Hypothalamus (tissue), 51 donors: ENCODE results near the gene VDAC2.

Experiments used
- DNase-seq, 51 donors: peaks; one replicate each; lab custom pipeline; 2025; lab: John Stamatoyannopoulos, UW

The VDAC2 gene

GRCh38 chr10:75228278-75228677, 17.7 kb downstream of the VDAC2 start:
- no peak for DNase-seq

DNA sequence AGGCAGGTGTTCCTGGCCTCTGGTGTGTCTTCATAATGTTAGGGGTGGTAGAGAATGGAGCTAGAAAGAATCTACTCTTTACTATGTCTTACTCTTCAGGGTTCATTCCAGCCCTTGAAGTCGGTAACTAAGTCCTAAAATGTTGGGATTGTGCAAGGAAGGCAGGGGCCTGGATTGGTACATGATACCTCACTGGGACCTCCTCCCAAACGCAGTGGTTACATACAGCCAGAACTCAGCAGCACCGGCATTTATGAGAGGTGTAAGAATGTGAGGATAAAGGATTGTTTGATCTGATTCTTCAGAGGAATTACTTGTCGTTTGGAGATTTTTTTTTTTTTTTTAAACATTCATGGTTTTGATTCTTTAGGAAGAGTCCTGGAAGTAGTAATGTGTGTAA, 18.2 kb downstream of the VDAC2 start:
- DNase-seq = no peak

DNA sequence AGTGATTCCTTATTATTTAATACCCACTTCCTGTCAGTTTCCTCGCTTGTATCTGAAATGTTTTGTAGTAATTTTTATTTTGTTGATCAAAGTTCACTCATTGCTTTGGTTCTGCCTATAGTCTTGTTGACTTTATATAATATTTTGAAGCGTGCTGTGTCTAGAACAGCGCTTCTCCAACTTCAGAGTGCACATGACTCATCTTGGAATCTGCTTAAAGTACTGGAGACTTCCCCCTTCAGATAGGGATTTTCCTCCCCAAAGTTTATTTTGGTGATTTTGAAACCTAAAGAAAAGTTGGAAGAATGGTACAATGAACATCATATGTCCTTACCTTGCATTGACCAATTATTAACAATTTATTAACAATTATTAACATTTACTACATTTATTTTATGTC, 19.4 kb downstream of the VDAC2 start:
- DNase-seq = no peak

DNA sequence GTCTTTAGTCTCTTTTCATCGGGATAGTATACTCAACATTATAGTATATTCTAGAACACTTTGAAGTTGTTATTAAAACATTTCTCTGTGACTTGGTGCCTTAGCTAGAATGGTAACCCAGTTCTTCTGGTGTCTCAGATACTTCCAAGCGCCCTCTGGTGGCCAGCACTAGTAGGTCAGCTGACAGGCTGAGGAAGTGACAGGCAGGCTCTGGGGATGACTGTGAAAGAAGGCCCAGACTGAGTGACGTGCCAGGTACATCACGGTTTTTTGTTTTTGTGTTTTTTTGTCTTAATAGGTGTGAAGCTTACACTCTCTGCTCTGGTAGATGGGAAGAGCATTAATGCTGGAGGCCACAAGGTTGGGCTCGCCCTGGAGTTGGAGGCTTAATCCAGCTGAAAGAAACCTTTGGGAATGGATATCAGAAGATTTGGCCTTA, 20.0 kb downstream of the VDAC2 start:
- peak in 50 of 51 donors; percentile 4 to 96 (median 74) for DNase-seq

- no peak for DNase-seq
Measured at GRCh38 chr10:75231672-75232581, 21.3 kb downstream of the VDAC2 start.

- peak in 2 of 51 donors; percentile 12 to 50 for DNase-seq
Measured at GRCh38 chr10:75233444-75234016, 22.9 kb downstream of the VDAC2 start.

GRCh38 chr10:75234017-75234682, 23.6 kb downstream of the VDAC2 start:
- DNase-seq = peak in 45 of 51 donors; percentile 11 to 78 (median 47)

GRCh38 chr10:75234683-75235374, 24.2 kb downstream of the VDAC2 start:
- peak in 3 of 51 donors; percentile 19 to 40 (median 21) for DNase-seq

- peak; percentile 6 to 92 (median 81) for DNase-seq
Measured at GRCh38 chr10:75235375-75236177, 25.0 kb downstream of the VDAC2 start, which contains the start of gene COMTD1. COMTD1 (minus strand) TSS chr10:75235957; CDS start chr10:75235928, 29 bp downstream.

DNA sequence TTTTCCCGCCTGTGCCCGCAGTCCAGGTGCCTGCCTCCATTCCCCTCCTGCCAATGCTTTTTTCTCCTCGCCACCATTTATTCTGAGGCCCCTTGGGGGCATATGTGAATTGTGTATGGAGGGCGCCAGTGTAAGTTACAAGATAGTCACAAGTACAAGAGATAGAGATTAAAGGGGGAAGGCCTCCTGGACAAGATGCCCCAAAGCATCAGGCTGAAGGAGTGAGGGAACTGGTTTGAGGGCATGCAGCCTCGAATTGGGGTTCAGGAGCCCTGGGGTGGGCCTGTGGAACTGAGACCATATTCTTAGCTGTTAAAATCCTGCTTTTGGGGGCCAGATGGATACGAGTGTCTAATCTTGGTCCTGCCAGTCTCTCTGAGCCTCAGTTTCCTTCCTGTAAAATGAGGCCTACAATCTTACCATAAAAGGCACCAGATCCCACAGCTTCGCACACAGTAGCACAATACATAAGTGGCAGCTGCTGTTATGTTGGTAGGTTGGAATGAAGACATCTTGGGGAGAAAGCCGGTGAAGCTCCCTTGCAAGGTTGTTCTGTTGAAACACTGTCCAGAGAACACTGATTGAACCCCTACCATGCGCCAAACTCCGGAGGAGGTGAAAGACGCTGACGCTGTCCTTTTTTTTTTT, 25.7 kb downstream of the VDAC2 start:
- DNase-seq = no peak

- DNase-seq = no peak
Measured at GRCh38 chr10:75238182-75239095, 27.8 kb downstream of the VDAC2 start.

DNA sequence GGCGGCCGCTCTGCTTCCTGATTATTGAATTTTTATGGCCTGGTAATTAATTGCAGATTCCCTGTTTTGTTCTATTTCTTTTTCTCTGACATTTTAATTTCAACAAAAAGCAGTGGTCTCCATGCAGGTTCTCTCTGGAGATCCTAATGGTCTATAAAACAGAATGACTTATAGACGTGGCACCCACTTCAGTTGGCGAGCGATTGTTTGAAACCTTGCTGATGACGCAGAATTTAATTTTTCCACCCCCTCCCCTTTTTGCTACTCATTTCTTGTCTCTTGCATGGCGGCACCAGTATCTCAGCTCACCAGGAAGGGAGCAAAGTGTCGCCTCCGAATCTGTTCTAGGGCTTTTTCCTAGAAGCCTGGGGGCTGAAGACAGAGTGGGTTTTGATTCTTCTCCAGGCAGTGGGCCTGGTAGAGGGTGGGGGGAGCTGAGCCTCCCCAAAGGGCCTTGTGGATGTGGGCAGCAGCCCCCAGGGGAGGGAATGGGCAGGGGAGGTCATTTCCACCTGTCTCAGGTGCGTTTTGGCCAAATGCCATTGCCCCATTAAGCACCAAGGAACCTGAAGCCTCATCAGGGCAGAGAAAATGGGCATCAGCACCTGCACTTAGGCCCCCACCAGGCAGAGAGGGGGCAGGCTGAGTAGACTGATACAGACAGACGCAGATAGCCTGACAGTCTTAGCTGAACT, 28.6 kb downstream of the VDAC2 start:
- DNase-seq = no peak

- DNase-seq = no peak
Measured at GRCh38 chr10:75240329-75241076, 29.9 kb downstream of the VDAC2 start.

- no peak for DNase-seq
Measured at GRCh38 chr10:75243426-75243825, 32.8 kb downstream of the VDAC2 start.

- DNase-seq = no peak
Measured at GRCh38 chr10:75244487-75245353, 34.1 kb downstream of the VDAC2 start.
